K562 (cell line): ENCODE data around the gene MAST1. TPM values are rescaled to one million over a fixed set of nuclear protein-coding genes. Genes with fewer than 3 reads are reported as not detected.

ENCODE experiments used
- ARID3B ChIP-seq: fragments of 250-450 bp; sonication (Bioruptor Pico); IDR thresholded peaks from 2 replicates; pipeline ENCODE4 v1.4.0; 2020; ENCODE audit warnings: borderline replicate concordance
- CHCHD3 ChIP-seq: fragments of 250-450 bp; sonication (Bioruptor Pico); IDR thresholded peaks from 2 replicates; pipeline ENCODE4 v2.1.2; 2022; ENCODE audit warnings: mild to moderate bottlenecking
- CXXC5 ChIP-seq: fragments of 250-450 bp; sonication (Bioruptor Pico); IDR thresholded peaks from 2 replicates; pipeline ENCODE4 v1.8.0; 2022; ENCODE audit warnings: inconsistent platforms, mild to moderate bottlenecking, moderate library complexity
- DMBX1 ChIP-seq: fragments of 250-450 bp; sonication (Bioruptor Pico); IDR thresholded peaks from 2 replicates; pipeline ENCODE4 v1.8.0; 2022; ENCODE audit warnings: inconsistent platforms, mild to moderate bottlenecking, moderate library complexity, borderline replicate concordance
- ELF1 ChIP-seq: fragments of 200-800 bp; sonication (Bioruptor generic); IDR thresholded peaks from 2 replicates; pipeline ENCODE4 v1.6.1; 2016; ENCODE audit warnings: missing genetic modification characterization, missing compliant biosample characterization
- FOXK2 ChIP-seq, 2 experiments: fragments of 450-650 bp; IDR thresholded peaks in 1 of 2; conservative IDR thresholded peaks in 1 of 2; 2 replicates each; pipeline ENCODE4 v1.6.1; 2016; ENCODE audit warnings: low read depth in 2 of 2, mild to moderate bottlenecking in 1 of 2
- GTF2E2 ChIP-seq: fragments of 200-800 bp; sonication (Bioruptor generic); IDR thresholded peaks from 2 replicates; pipeline ENCODE4 v1.6.1; 2016; ENCODE audit warnings: missing genetic modification characterization, missing compliant biosample characterization
- KDM5B ChIP-seq: fragments of 200-600 bp; sonication (generic); IDR thresholded peaks from 2 replicates; pipeline ENCODE4 v1.6.1; 2012; ENCODE audit warnings: low read depth, mild to moderate bottlenecking, moderate library complexity, low read length, control low read depth, inconsistent platforms; ENCODE audit not compliant: insufficient replicate concordance
- MAZ ChIP-seq, 2 experiments: fragments of 450-650 bp in 1 of 2; sonication (generic) in 1 of 2; formaldehyde crosslinking; IDR thresholded peaks in 1 of 2; conservative IDR thresholded peaks in 1 of 2; 2 replicates each; pipeline versions ENCODE4 v1.4.0 to v1.5.0; 2020; ENCODE audit warnings: mild to moderate bottlenecking in 1 of 2, missing genetic modification reagents in 1 of 2
- NCOA1 ChIP-seq: fragments of 450-650 bp; IDR thresholded peaks from 2 replicates; pipeline ENCODE4 v1.6.1; 2016; ENCODE audit warnings: low read depth
- NFRKB ChIP-seq: fragments of 450-650 bp; IDR thresholded peaks from 2 replicates; pipeline ENCODE4 v1.6.1; 2016; ENCODE audit warnings: low read depth
- NR1H2 ChIP-seq: sonication (generic); formaldehyde crosslinking; IDR thresholded peaks from 2 replicates; pipeline ENCODE4 v1.4.0; 2020; ENCODE audit warnings: mild to moderate bottlenecking, missing genetic modification reagents
- NRF1 ChIP-seq, 2 experiments: fragments of 450-650 bp; IDR thresholded peaks in 1 of 2; conservative IDR thresholded peaks in 1 of 2; 2 replicates each; pipeline ENCODE4 v1.6.1; 2014; ENCODE audit warnings: mild to moderate bottlenecking in 2 of 2
- RBBP5 ChIP-seq: fragments of 200-600 bp; sonication (generic); IDR thresholded peaks from 2 replicates; pipeline ENCODE4 v1.6.1; 2012; ENCODE audit warnings: borderline replicate concordance, mild to moderate bottlenecking, low read length, control low read depth, inconsistent platforms; ENCODE audit not compliant: insufficient read depth, poor library complexity, severe bottlenecking
- SIN3A ChIP-seq, 2 experiments: fragments of 150-350 bp in 1 of 2; IDR thresholded peaks; 2 replicates each; pipeline ENCODE4 v1.6.1; 2011 to 2016; ENCODE audit warnings: borderline replicate concordance in 2 of 2, low read depth in 2 of 2, low read length in 2 of 2, mild to moderate bottlenecking in 2 of 2, moderate library complexity in 2 of 2; ENCODE audit not compliant: control insufficient read depth in 1 of 2
- SIN3B ChIP-seq: fragments of 450-650 bp; IDR thresholded peaks from 2 replicates; pipeline ENCODE4 v1.6.1; 2017; ENCODE audit warnings: low read depth, mild to moderate bottlenecking, moderate library complexity
- SMAD2 ChIP-seq: fragments of 150-350 bp; IDR thresholded peaks from 2 replicates; pipeline ENCODE4 v1.6.1; 2014; ENCODE audit warnings: low read depth, mild to moderate bottlenecking, low read length
- SNIP1 ChIP-seq: fragments of 450-650 bp; IDR thresholded peaks from 2 replicates; pipeline ENCODE4 v1.7.1; 2017; ENCODE audit warnings: low read depth, mild to moderate bottlenecking
- SRSF3 ChIP-seq: fragments of 200-400 bp; formaldehyde crosslinking; IDR thresholded peaks from 2 replicates; pipeline ENCODE4 v1.6.1; 2016; ENCODE audit warnings: mild to moderate bottlenecking, low read length, moderate library complexity; ENCODE audit not compliant: insufficient read depth
- XRCC4 ChIP-seq: IDR thresholded peaks from one replicate; pipeline ENCODE4 v1.6.1; 2011; ENCODE audit not compliant: insufficient read depth, insufficient read length; ENCODE audit errors: extremely low read depth
- YY1 ChIP-seq, 3 experiments: IDR thresholded peaks; 2 replicates each; pipeline ENCODE4 v1.6.1; 2011; ENCODE audit warnings: low read length in 2 of 3, mild to moderate bottlenecking in 2 of 3, moderate library complexity in 2 of 3, borderline replicate concordance in 1 of 3, control low read depth in 1 of 3, low read depth in 1 of 3; ENCODE audit not compliant: insufficient read depth in 3 of 3, insufficient replicate concordance in 2 of 3, control insufficient read depth in 1 of 3, insufficient read length in 1 of 3; ENCODE audit errors: extremely low read depth in 1 of 3
- ZNF197 ChIP-seq: fragments of 200-800 bp; sonication (Bioruptor generic); IDR thresholded peaks from 2 replicates; pipeline ENCODE4 v1.6.1; 2016; ENCODE audit warnings: low read depth, missing genetic modification characterization, missing compliant biosample characterization
- ZNF24 ChIP-seq: fragments of 450-650 bp; IDR thresholded peaks from 2 replicates; pipeline ENCODE4 v1.6.1; 2016
- ZNF707 ChIP-seq: fragments of 250-450 bp; sonication (Bioruptor Pico); conservative IDR thresholded peaks from 2 replicates; pipeline ENCODE4 v1.8.0; 2022; ENCODE audit warnings: inconsistent platforms, mild to moderate bottlenecking, moderate library complexity
- ZNF780A ChIP-seq: fragments of 250-450 bp; sonication (Bioruptor Pico); IDR thresholded peaks from 2 replicates; pipeline ENCODE4 v1.5.0; 2021; ENCODE audit warnings: mild to moderate bottlenecking
- ZZZ3 ChIP-seq: fragments of 450-650 bp; IDR thresholded peaks from 2 replicates; pipeline ENCODE4 v1.6.1; 2016; ENCODE audit warnings: antibody characterized with exemption, mild to moderate bottlenecking, moderate library complexity
- polyA plus RNA-seq, 8 experiments: library from polyadenylated mRNA; depleted of rRNA in 4 of 8; stranded (reverse) in 5 of 8; unstranded in 3 of 8; fragments of >200 nt; fragmentation: Nextera tagmentation in 2 of 8; fragmentation: Illumina TruSeq in 1 of 8; extraction: Ambion mirVana in 2 of 8; extraction: Trizol in 1 of 8; gene quantifications; 2 replicates each; pipeline versions ENCODE4 v1.2.1 to v1.2.3, GENCODE V29; 2011 to 2014; ENCODE audit warnings: inconsistent platforms in 1 of 8, missing spikeins in 1 of 8
- total RNA-seq, 7 experiments: library from RNA; depleted of rRNA in 6 of 7; stranded (reverse); fragments of >200 nt in 6 of 7; fragmentation: Illumina TruSeq in 2 of 7; extraction: Trizol in 2 of 7; gene quantifications; 2 replicates each; pipeline versions ENCODE4 v1.2.1 to v1.2.3, GENCODE V29; 2011 to 2021; ENCODE audit warnings: low replicate concordance in 1 of 7

Gene MAST1
- total and polyA plus RNA-seq, 9 of the 15 experiments (the other 6 are each of a cell fraction or from before 2014, with no cell fraction given): 0.48 to 10.3 (median 3.9) TPM

- TF ChIP-seq ZNF780A (CRISPR knock-in tag) (no peak), SRSF3 (no peak), ZNF707 (no peak), NRF1 (conservative IDR thresholded peaks at IDR 0.05 in 1 of 2, IDR thresholded peaks at IDR 0.05 in 1 of 2) (peak; percentile 84 to 87), NFRKB (peak; percentile 56; the same call in 1 of the 2 replicates), MAZ (CRISPR knock-in tag; conservative IDR thresholded peaks at IDR 0.05 in 1 of 2, IDR thresholded peaks at IDR 0.05 in 1 of 2) (peak; percentile 73 to 82; a peak in 2 of 4 replicates), KDM5B (peak; percentile 79), SIN3B (peak; percentile 84), RBBP5 (peak; percentile 30), YY1 (IDR thresholded peaks at IDR 0.05; ENCODE audit: borderline replicate concordance in 1 of 3, control insufficient read depth in 1 of 3, extremely low read depth in 1 of 3, insufficient read depth in 3 of 3, insufficient read length in 1 of 3, insufficient replicate concordance in 2 of 3, low read depth in 1 of 3, low read length in 2 of 3) (peak; percentile 61 to 95 (median 91)), ZNF24 (no peak), ZNF197 (CRISPR knock-in tag) (no peak), NCOA1 (0 out of 2 replicates have a peak, but pooled peaks have one; percentile 3), ZZZ3 (no peak), FOXK2 (conservative IDR thresholded peaks at IDR 0.05 in 1 of 2, IDR thresholded peaks at IDR 0.05 in 1 of 2; ENCODE audit: low read depth in 2 of 2) (peak in 1 of 2 experiments; percentile 68; a peak in 3 of 4 replicates), DMBX1 (CRISPR knock-in tag) (0 out of 2 replicates have a peak, but pooled peaks have one; percentile 16), CHCHD3 (CRISPR knock-in tag) (no peak), SNIP1 (no peak), SIN3A (IDR thresholded peaks at IDR 0.05; ENCODE audit: borderline replicate concordance in 2 of 2, control insufficient read depth in 1 of 2, low read depth in 2 of 2, low read length in 2 of 2) (peak; percentile 84 to 90; a peak in 2 of 4 replicates), SMAD2 (no peak), ELF1 (tag) (peak; percentile 34), NR1H2 (CRISPR knock-in tag) (0 out of 2 replicates have a peak, but pooled peaks have one; percentile 66), XRCC4 (no peak), ARID3B (CRISPR knock-in tag) (no peak), CXXC5 (CRISPR knock-in tag) (peak; percentile 98), GTF2E2 (tag) (no peak)
These were observed 31.9 kb upstream of the MAST1 start, which contains the start of gene RNASEH2A (continued) for GRCh38 chr19:12806242-12807081.
